GM23338 (cell line): ENCODE data around the gene PPP1CB. TPM values are rescaled to one million over a fixed set of nuclear protein-coding genes. Genes with fewer than 3 reads are reported as not detected.

Source experiments
- ATAC-seq: fragments of 200-7000 bp; cut with Tn5 transposase; 3 replicates; pipeline ENCODE4 v1.9.1; 2020
- DNase-seq: peaks from one replicate; pipeline ENCODE4 v3.0.0-alpha.2; 2015; ENCODE audit warnings: low spot score
- H2AFZ ChIP-seq: fragments of 200-600 bp; sonication (generic); 2 replicates; pipeline ENCODE4 v1.8.0; 2016; ENCODE audit warnings: antibody characterized with exemption, mild to moderate bottlenecking, moderate library complexity
- H3F3A ChIP-seq: fragments of 200-600 bp; sonication (generic); replicated peaks from 2 replicates; pipeline ENCODE4 v1.8.0; 2017; ENCODE audit warnings: antibody characterized with exemption, mixed run types, low read depth
- H3K27ac ChIP-seq: fragments of 200-600 bp; sonication (generic); 2 replicates; pipeline ENCODE4 v1.6.1; 2016; ENCODE audit warnings: low read depth
- H3K27me3 ChIP-seq: fragments of 200-600 bp; sonication (generic); 2 replicates; pipeline ENCODE4 v1.8.0; 2016; ENCODE audit warnings: mild to moderate bottlenecking, mixed run types, moderate library complexity; ENCODE audit not compliant: insufficient read depth
- H3K36me3 ChIP-seq: fragments of 200-600 bp; sonication (generic); 2 replicates; pipeline ENCODE4 v1.8.0; 2016; ENCODE audit warnings: mild to moderate bottlenecking; ENCODE audit not compliant: insufficient read depth
- H3K4me1 ChIP-seq: fragments of 200-600 bp; sonication (generic); 2 replicates; pipeline ENCODE4 v1.8.0; 2016; ENCODE audit warnings: mild to moderate bottlenecking, moderate library complexity; ENCODE audit not compliant: insufficient read depth
- H3K4me2 ChIP-seq: fragments of 200-600 bp; sonication (generic); 2 replicates; pipeline ENCODE4 v1.7.1; 2017; ENCODE audit warnings: mixed run types
- H3K4me3 ChIP-seq: fragments of 200-600 bp; sonication (generic); 2 replicates; pipeline ENCODE4 v1.6.1; 2016; ENCODE audit warnings: mixed run types
- H3K79me2 ChIP-seq: fragments of 200-600 bp; sonication (generic); replicated peaks from 2 replicates; pipeline ENCODE4 v1.8.0; 2017; ENCODE audit warnings: mild to moderate bottlenecking; ENCODE audit not compliant: insufficient read depth
- H3K9me2 ChIP-seq: fragments of 200-600 bp; sonication (generic); 2 replicates; pipeline ENCODE4 v1.8.0; 2017; ENCODE audit not compliant: insufficient read depth
- H4K20me1 ChIP-seq: fragments of 200-600 bp; sonication (generic); replicated peaks from 2 replicates; pipeline ENCODE4 v1.8.0; 2017; ENCODE audit warnings: mild to moderate bottlenecking; ENCODE audit not compliant: insufficient read depth
- H3K27ac Mint-ChIP-seq: 2 replicates; pipeline ENCODE4 v1.8.0; 2020; ENCODE audit warnings: inconsistent platforms, mild to moderate bottlenecking, moderate library complexity, mixed read lengths
- H3K27me3 Mint-ChIP-seq: 3 replicates; pipeline ENCODE4 v1.8.0; 2022; ENCODE audit warnings: low read depth, mild to moderate bottlenecking, moderate library complexity, mixed read lengths, inconsistent platforms; ENCODE audit not compliant: insufficient read depth, poor library complexity
- H3K36me3 Mint-ChIP-seq: 3 replicates; pipeline ENCODE4 v1.8.0; 2021; ENCODE audit warnings: low read depth, mild to moderate bottlenecking, inconsistent platforms, moderate library complexity, mixed read lengths
- H3K4me1 Mint-ChIP-seq: 3 replicates; pipeline ENCODE4 v1.8.0; 2020; ENCODE audit warnings: mild to moderate bottlenecking, inconsistent platforms, mixed read lengths
- H3K4me3 Mint-ChIP-seq: 3 replicates; pipeline ENCODE4 v1.8.0; 2021; ENCODE audit warnings: moderate library complexity, mild to moderate bottlenecking, inconsistent platforms, mixed read lengths
- H3K9me3 Mint-ChIP-seq: 3 replicates; pipeline ENCODE4 v1.8.0; 2020; ENCODE audit warnings: moderate library complexity, mild to moderate bottlenecking, inconsistent platforms, mixed read lengths
- CREB1 ChIP-seq: fragments of 250-450 bp; sonication (Bioruptor Pico); IDR thresholded peaks from 2 replicates; pipeline ENCODE4 v1.5.0; 2020; ENCODE audit warnings: low read depth, mild to moderate bottlenecking, moderate library complexity
- EZH2 ChIP-seq: fragments of 200-600 bp; sonication (generic); IDR thresholded peaks from one replicate; pipeline ENCODE4 v1.8.0; 2017; ENCODE audit warnings: antibody characterized with exemption, mild to moderate bottlenecking, low read depth; ENCODE audit not compliant: unreplicated experiment
- EZH2phosphoT487 ChIP-seq: fragments of 200-600 bp; sonication (generic); IDR thresholded peaks from one replicate; pipeline ENCODE4 v1.8.1; 2018; ENCODE audit warnings: antibody characterized with exemption; ENCODE audit not compliant: unreplicated experiment
- JUNB ChIP-seq: IDR thresholded peaks from one replicate; pipeline ENCODE4 v1.6.1; 2016; ENCODE audit warnings: antibody characterized with exemption; ENCODE audit not compliant: unreplicated experiment
- NANOG ChIP-seq: IDR thresholded peaks from 2 replicates; pipeline ENCODE4 v1.6.1; 2016; ENCODE audit warnings: antibody characterized with exemption, borderline replicate concordance
- POLR2AphosphoS5 ChIP-seq: IDR thresholded peaks from 2 replicates; pipeline ENCODE4 v1.6.1; 2016; ENCODE audit warnings: antibody characterized with exemption, low read depth
- STAT1 ChIP-seq: IDR thresholded peaks from one replicate; pipeline ENCODE4 v1.6.1; 2016; ENCODE audit warnings: antibody characterized with exemption; ENCODE audit not compliant: unreplicated experiment
- ZNF331 ChIP-seq: fragments of 250-450 bp; sonication (Bioruptor Pico); IDR thresholded peaks from 2 replicates; pipeline ENCODE4 v1.5.0; 2020; ENCODE audit warnings: low read depth, mild to moderate bottlenecking, moderate library complexity
- polyA plus RNA-seq: library from polyadenylated mRNA; unstranded; fragments of >200 nt; fragmentation: Nextera tagmentation; extraction: Ambion mirVana; gene quantifications from 2 replicates; pipeline ENCODE4 v1.2.1, GENCODE V29; 2016
- total RNA-seq: library from RNA; depleted of rRNA; stranded (reverse); fragments of >200 nt; shearing (Covaris generic); gene quantifications from 2 replicates; pipeline ENCODE4 v1.2.3, GENCODE V29; 2014
- TF ChIP-seq, protein P1 (sequence below): IDR thresholded peaks from 2 replicates; pipeline ENCODE4 v1.6.1; 2016; ENCODE audit warnings: antibody characterized with exemption
- TF ChIP-seq, protein P2 (sequence below): fragments of 250-450 bp; sonication (Bioruptor Pico); IDR thresholded peaks from 2 replicates; pipeline ENCODE4 v1.5.0; 2020; ENCODE audit warnings: mild to moderate bottlenecking, moderate library complexity
- TF ChIP-seq, protein P3 (sequence below): IDR thresholded peaks from one replicate; pipeline ENCODE4 v1.6.1; 2018; ENCODE audit warnings: antibody characterized with exemption; ENCODE audit not compliant: unreplicated experiment
- TF ChIP-seq, protein P4 (sequence below), 2 experiments: fragments of 200-600 bp in 1 of 2; sonication (generic) in 1 of 2; conservative IDR thresholded peaks; 2 replicates each; pipeline versions ENCODE4 v1.5.1 to v1.6.1; 2016 to 2017; ENCODE audit warnings: antibody characterized with exemption in 2 of 2, low read depth in 2 of 2, mild to moderate bottlenecking in 2 of 2, moderate library complexity in 1 of 2

The PPP1CB gene
- total and polyA plus RNA-seq, 2 experiments from 2014 or later: 103 to 118 TPM

DNA sequence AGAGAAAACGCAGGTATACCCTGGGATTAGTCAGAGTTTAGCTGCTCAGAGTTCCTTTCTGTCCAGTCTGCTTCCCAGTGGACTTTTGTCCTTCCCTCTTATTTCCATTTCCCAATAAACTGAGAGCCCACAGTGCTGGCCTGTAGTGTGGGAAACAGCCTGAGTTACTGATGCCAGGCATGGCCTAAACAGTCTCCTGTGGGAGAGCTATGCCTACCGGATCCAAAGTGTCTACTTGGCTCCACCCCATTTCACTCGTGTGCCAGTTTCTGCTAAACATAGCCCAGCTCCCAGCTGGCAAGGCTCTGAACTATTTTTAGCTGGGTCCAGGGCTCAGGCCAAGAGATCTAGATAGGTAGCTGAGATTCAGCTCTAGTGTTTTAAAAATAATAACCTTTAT, 15.6 kb upstream of the PPP1CB start:
- no peaks in the 10 kb centered on the region for H3F3A ChIP-seq
- no peaks in the 10 kb centered on the region for H3K4me1 ChIP-seq
- H2AFZ ChIP-seq: no peak overlapping the region
- Mint-ChIP-seq H3K36me3 (peaks cover 16% of the 10 kb centered on the region; the same call in 2 of the 3 replicates), H3K4me1 (no peaks in the 10 kb centered on the region), H3K9me3 (peaks cover 33% of the 10 kb centered on the region), H3K27me3 (no peaks in the 10 kb centered on the region), H3K4me3 (no peak overlapping the region), H3K27ac (no peak overlapping the region)
- no peak overlapping the region for H3K4me2 ChIP-seq
- H3K79me2 ChIP-seq: no peaks in the 10 kb centered on the region
- H4K20me1 ChIP-seq: no peaks in the 10 kb centered on the region
- H3K27me3 ChIP-seq: no peaks in the 10 kb centered on the region
- DNase-seq (no peak), ATAC-seq (no peak)
- no peaks in the 10 kb centered on the region for H3K36me3 ChIP-seq
- H3K4me3 ChIP-seq: no peak overlapping the region
- TF ChIP-seq STAT1: no peak
- TF ChIP-seq, protein P1, sequence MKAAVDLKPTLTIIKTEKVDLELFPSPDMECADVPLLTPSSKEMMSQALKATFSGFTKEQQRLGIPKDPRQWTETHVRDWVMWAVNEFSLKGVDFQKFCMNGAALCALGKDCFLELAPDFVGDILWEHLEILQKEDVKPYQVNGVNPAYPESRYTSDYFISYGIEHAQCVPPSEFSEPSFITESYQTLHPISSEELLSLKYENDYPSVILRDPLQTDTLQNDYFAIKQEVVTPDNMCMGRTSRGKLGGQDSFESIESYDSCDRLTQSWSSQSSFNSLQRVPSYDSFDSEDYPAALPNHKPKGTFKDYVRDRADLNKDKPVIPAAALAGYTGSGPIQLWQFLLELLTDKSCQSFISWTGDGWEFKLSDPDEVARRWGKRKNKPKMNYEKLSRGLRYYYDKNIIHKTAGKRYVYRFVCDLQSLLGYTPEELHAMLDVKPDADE: no peak
- TF ChIP-seq POLR2AphosphoS5: no peak
- no peak for TF ChIP-seq EZH2
- TF ChIP-seq, protein P2, sequence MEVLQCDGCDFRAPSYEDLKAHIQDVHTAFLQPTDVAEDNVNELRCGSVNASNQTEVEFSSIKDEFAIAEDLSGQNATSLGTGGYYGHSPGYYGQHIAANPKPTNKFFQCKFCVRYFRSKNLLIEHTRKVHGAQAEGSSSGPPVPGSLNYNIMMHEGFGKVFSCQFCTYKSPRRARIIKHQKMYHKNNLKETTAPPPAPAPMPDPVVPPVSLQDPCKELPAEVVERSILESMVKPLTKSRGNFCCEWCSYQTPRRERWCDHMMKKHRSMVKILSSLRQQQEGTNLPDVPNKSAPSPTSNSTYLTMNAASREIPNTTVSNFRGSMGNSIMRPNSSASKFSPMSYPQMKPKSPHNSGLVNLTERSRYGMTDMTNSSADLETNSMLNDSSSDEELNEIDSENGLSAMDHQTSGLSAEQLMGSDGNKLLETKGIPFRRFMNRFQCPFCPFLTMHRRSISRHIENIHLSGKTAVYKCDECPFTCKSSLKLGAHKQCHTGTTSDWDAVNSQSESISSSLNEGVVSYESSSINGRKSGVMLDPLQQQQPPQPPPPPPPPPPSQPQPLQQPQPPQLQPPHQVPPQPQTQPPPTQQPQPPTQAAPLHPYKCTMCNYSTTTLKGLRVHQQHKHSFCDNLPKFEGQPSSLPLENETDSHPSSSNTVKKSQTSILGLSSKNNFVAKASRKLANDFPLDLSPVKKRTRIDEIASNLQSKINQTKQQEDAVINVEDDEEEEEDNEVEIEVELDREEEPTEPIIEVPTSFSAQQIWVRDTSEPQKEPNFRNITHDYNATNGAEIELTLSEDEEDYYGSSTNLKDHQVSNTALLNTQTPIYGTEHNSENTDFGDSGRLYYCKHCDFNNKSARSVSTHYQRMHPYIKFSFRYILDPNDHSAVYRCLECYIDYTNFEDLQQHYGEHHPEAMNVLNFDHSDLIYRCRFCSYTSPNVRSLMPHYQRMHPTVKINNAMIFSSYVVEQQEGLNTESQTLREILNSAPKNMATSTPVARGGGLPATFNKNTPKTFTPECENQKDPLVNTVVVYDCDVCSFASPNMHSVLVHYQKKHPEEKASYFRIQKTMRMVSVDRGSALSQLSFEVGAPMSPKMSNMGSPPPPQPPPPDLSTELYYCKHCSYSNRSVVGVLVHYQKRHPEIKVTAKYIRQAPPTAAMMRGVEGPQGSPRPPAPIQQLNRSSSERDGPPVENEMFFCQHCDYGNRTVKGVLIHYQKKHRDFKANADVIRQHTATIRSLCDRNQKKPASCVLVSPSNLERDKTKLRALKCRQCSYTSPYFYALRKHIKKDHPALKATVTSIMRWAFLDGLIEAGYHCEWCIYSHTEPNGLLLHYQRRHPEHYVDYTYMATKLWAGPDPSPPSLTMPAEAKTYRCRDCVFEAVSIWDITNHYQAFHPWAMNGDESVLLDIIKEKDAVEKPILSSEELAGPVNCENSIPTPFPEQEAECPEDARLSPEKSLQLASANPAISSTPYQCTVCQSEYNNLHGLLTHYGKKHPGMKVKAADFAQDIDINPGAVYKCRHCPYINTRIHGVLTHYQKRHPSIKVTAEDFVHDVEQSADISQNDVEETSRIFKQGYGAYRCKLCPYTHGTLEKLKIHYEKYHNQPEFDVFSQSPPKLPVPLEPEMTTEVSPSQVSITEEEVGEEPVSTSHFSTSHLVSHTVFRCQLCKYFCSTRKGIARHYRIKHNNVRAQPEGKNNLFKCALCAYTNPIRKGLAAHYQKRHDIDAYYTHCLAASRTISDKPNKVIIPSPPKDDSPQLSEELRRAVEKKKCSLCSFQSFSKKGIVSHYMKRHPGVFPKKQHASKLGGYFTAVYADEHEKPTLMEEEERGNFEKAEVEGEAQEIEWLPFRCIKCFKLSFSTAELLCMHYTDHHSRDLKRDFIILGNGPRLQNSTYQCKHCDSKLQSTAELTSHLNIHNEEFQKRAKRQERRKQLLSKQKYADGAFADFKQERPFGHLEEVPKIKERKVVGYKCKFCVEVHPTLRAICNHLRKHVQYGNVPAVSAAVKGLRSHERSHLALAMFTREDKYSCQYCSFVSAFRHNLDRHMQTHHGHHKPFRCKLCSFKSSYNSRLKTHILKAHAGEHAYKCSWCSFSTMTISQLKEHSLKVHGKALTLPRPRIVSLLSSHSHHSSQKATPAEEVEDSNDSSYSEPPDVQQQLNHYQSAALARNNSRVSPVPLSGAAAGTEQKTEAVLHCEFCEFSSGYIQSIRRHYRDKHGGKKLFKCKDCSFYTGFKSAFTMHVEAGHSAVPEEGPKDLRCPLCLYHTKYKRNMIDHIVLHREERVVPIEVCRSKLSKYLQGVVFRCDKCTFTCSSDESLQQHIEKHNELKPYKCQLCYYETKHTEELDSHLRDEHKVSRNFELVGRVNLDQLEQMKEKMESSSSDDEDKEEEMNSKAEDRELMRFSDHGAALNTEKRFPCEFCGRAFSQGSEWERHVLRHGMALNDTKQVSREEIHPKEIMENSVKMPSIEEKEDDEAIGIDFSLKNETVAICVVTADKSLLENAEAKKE: no peak
- no peak for TF ChIP-seq NANOG
- no peak for TF ChIP-seq CREB1 (CRISPR knock-in tag)
- no peak for TF ChIP-seq JUNB
- TF ChIP-seq, protein P3, sequence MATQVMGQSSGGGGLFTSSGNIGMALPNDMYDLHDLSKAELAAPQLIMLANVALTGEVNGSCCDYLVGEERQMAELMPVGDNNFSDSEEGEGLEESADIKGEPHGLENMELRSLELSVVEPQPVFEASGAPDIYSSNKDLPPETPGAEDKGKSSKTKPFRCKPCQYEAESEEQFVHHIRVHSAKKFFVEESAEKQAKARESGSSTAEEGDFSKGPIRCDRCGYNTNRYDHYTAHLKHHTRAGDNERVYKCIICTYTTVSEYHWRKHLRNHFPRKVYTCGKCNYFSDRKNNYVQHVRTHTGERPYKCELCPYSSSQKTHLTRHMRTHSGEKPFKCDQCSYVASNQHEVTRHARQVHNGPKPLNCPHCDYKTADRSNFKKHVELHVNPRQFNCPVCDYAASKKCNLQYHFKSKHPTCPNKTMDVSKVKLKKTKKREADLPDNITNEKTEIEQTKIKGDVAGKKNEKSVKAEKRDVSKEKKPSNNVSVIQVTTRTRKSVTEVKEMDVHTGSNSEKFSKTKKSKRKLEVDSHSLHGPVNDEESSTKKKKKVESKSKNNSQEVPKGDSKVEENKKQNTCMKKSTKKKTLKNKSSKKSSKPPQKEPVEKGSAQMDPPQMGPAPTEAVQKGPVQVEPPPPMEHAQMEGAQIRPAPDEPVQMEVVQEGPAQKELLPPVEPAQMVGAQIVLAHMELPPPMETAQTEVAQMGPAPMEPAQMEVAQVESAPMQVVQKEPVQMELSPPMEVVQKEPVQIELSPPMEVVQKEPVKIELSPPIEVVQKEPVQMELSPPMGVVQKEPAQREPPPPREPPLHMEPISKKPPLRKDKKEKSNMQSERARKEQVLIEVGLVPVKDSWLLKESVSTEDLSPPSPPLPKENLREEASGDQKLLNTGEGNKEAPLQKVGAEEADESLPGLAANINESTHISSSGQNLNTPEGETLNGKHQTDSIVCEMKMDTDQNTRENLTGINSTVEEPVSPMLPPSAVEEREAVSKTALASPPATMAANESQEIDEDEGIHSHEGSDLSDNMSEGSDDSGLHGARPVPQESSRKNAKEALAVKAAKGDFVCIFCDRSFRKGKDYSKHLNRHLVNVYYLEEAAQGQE: no peak
- no peak for TF ChIP-seq ZNF331 (CRISPR knock-in tag)
- TF ChIP-seq, protein P4, sequence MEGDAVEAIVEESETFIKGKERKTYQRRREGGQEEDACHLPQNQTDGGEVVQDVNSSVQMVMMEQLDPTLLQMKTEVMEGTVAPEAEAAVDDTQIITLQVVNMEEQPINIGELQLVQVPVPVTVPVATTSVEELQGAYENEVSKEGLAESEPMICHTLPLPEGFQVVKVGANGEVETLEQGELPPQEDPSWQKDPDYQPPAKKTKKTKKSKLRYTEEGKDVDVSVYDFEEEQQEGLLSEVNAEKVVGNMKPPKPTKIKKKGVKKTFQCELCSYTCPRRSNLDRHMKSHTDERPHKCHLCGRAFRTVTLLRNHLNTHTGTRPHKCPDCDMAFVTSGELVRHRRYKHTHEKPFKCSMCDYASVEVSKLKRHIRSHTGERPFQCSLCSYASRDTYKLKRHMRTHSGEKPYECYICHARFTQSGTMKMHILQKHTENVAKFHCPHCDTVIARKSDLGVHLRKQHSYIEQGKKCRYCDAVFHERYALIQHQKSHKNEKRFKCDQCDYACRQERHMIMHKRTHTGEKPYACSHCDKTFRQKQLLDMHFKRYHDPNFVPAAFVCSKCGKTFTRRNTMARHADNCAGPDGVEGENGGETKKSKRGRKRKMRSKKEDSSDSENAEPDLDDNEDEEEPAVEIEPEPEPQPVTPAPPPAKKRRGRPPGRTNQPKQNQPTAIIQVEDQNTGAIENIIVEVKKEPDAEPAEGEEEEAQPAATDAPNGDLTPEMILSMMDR (conservative IDR thresholded peaks at IDR 0.05; ENCODE audit: low read depth in 2 of 2): no peak
- no peak for TF ChIP-seq EZH2phosphoT487
- no peaks in the 10 kb centered on the region; the same call in 1 of the 2 replicates for H3K9me2 ChIP-seq
- H3K27ac ChIP-seq: no peak overlapping the region
